Measurements from ENCODE around the gene MAN1A1.

DNA sequence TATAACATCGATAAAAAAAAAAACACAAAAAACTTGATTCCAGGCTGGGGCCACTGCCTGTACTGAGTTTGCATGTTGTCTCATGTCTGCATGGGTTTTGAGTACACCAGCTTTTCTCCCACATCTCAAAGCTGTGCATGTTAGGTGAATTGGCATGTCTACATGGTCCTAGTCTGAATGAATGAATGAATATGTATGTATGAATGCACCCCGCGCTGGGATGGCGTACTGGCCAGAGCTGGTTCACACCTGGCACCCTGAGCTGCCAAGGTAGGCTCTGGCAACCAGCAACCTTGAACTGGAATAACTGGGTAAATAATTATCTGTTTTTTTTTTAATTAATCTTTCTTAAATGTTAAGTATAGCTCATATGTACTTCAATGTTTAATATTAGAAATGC, 131.0 kb downstream of the MAN1A1 start:
- TF ChIP-seq, protein P1, sequence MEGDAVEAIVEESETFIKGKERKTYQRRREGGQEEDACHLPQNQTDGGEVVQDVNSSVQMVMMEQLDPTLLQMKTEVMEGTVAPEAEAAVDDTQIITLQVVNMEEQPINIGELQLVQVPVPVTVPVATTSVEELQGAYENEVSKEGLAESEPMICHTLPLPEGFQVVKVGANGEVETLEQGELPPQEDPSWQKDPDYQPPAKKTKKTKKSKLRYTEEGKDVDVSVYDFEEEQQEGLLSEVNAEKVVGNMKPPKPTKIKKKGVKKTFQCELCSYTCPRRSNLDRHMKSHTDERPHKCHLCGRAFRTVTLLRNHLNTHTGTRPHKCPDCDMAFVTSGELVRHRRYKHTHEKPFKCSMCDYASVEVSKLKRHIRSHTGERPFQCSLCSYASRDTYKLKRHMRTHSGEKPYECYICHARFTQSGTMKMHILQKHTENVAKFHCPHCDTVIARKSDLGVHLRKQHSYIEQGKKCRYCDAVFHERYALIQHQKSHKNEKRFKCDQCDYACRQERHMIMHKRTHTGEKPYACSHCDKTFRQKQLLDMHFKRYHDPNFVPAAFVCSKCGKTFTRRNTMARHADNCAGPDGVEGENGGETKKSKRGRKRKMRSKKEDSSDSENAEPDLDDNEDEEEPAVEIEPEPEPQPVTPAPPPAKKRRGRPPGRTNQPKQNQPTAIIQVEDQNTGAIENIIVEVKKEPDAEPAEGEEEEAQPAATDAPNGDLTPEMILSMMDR (conservative IDR thresholded peaks at IDR 0.05 in 1 of 2, IDR thresholded peaks at IDR 0.05 in 1 of 2; ENCODE audit: extremely low read depth in 1 of 2, insufficient read depth in 1 of 2, low read depth in 1 of 2, low read length in 2 of 2), result no peak
- TF ChIP-seq EZH2 (IDR thresholded peaks at IDR 0.05; ENCODE audit: borderline replicate concordance, low read length), result no peak

All from mammary epithelial cell (primary cell).